ENCODE measurements around the gene DAAM2. TPM values are rescaled to one million over a fixed set of nuclear protein-coding genes. Genes with fewer than 3 reads are reported as not detected.

DAAM2 gene
- polyA plus RNA-seq, 3 donors from 2014 or later, result not detected

DNA sequence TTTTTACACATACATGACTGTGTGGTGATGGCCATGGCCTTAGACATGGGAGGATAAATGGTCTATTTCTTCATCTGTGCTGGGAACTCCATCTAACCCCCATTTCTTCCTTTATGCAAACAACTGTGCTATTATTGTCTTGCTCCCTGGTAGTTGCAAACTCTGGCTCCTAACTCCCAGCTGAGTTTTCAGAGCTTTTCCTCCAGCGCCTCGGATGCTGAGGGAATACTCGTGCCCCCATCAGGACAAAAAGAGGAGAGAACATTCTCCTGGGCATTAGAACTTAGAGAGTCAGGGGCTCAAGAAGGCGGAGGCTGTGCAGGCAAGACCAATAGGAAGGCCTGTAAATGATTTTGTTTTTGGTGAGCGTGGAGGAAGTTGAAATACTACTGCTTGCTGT, 2.1 kb downstream of the DAAM2 start:
- Mint-ChIP-seq H3K4me3 (no peak overlapping the region), H3K9me3 (peaks cover 0 to 2% (median 0%) of the 10 kb centered on the region in 6 donors), H3K4me1 (no peaks in the 10 kb centered on the region), H3K27me3 (ENCODE audit: low read depth in 3 of 3) (peaks cover 2 to 19% (median 14%) of the 10 kb centered on the region in 3 donors), H3K27ac (no peak overlapping the region), H3K36me3 (no peaks in the 10 kb centered on the region)
- DNase-seq, result no peak

DNA sequence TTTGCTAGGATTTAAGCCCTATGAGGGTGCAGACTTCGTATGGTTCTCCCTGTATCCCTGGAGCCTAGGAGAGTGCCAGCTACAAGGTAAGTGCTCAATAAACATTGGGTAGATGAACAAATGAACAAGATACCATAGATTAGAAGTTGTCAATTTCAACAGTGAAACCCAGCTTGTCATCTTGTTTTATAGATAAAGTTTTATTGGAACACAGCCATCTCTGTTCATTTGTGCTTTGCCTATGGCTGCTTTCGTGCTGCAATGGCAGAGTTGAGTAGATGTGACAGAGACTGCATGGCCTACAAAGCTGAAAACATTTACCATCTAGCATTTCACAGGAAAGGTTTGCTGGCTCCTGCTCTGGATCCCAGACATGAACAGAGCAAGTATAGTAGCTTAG, 5.6 kb downstream of the DAAM2 start:
- peaks cover 2 to 17% (median 14%) of the 10 kb centered on the region in 3 donors for H3K27me3 Mint-ChIP-seq (ENCODE audit: low read depth in 3 of 3)
- no peak overlapping the region for H3K4me3 Mint-ChIP-seq
- H3K27ac Mint-ChIP-seq, result no peak overlapping the region
- no peaks in the 10 kb centered on the region for H3K4me1 Mint-ChIP-seq
- no peak for DNase-seq
- no peaks in the 10 kb centered on the region for H3K36me3 Mint-ChIP-seq
- H3K9me3 Mint-ChIP-seq, result peaks cover 0 to 2% (median 0%) of the 10 kb centered on the region in 6 donors

DNA sequence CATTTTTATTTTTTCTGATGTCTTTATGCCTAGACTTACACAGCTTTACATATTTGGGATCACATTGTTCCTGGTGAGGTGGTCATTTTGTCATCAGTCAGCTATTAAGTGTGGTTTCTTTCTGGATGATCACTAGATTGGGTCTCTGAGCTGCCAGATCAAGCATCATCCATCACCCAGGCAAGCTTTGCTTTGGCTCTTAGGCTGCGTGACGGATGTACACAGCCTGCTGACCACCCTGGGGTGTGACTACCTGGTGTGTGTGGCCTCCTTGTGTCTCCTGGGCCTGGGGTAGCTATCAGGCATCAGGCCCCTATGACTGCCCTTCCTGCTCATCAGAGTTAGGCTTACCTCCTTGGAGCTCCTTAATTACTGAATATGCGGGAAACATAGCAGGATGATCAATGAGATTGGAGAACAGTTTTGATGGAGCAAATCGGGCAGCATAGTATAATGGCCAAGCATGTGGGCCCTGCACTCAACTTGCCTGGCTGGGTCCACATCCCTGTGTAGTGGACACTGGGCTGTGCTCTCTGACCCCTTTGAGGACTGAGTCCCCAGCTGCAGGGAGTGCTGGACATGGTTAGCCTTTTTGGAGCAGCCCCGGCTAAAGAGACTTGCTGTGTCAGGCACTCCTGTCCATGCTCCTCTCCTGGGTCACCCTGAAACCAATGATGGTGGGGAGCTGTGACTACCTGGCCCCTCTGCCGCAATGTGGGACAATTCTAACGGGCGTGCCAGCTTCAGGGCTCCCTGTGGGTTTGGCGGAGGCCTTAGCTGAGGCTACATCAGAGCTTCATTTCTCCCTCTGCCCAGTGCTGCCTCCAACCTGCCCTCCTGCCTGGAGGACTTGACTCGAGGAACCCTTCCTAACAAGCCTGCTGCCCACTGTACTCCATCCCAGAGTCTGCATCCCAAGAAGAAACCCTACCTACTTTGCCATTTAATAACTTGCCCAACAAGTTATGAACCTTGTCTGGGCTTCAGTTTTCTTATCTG, 8.2 kb downstream of the DAAM2 start:
- Mint-ChIP-seq H3K9me3 (no peaks in the 10 kb centered on the region), H3K36me3 (no peaks in the 10 kb centered on the region), H3K4me1 (no peaks in the 10 kb centered on the region), H3K27me3 (ENCODE audit: low read depth in 3 of 3) (peaks cover 3 to 11% (median 8%) of the 10 kb centered on the region in 3 donors), H3K27ac (no peak overlapping the region), H3K4me3 (no peak overlapping the region)
- DNase-seq, result no peak

DNA sequence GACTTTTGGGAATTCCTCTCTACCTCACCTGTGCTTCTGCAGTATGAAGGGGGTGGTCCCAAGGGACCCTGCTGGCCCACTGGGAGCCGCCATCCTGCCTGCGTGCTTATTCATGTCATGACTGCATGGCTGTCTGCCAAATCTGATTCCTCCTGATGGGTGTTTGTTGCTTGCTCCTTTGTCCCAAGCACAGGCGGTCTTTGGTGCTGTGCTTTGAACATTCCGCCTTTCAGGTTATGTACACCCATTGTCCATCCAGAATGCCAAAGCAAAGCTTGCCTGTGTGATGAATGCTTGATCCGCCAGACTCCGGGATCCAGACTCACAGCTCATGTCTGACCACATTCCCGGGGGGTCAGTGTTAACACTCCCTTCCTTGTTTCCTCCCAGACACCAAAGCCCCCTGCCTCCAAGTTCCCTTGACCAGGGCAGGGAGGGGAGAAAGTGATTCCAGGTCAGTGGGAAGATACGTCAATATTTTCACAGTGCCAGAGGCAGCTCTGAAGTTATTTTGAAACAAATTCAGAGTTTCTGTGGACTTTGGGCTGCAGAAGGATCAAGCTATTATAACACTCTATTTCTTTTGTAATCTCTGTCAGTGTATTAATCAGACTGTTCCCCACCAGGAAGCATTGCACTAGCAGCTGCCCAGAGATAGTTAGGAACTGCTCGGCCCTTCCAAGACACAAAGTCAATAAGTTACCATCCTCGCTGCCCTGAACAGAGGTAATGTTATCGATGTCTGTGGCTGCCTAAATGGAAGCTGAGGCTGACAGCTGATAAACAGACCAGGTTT, 9.5 kb downstream of the DAAM2 start:
- Mint-ChIP-seq H3K36me3 (no peaks in the 10 kb centered on the region), H3K27ac (no peak overlapping the region), H3K4me3 (no peak overlapping the region), H3K9me3 (no peaks in the 10 kb centered on the region), H3K4me1 (no peaks in the 10 kb centered on the region), H3K27me3 (ENCODE audit: low read depth in 3 of 3) (peaks cover 3 to 13% (median 8%) of the 10 kb centered on the region in 3 donors)
- no peak for DNase-seq

DNA sequence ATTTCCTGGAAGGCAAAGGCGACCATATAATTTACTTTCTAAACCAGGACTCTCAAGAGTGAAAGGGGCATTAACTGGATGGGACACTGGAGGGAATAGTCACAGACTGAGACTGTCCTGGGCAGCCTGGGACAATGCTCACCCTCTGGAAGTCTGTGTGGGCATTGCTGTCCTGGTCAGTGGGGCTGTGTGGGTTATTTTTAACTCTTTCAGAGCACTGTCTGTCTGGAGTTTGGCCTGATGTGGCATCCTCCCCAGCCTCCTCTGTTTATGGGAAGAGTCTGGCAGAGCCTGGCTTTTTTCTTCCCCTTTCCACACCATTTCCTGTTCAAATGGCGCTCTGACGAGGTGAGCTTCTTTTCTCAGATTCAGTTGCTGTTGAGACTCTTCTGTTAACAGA, 11.7 kb downstream of the DAAM2 start:
- Mint-ChIP-seq H3K9me3 (no peaks in the 10 kb centered on the region), H3K4me1 (no peaks in the 10 kb centered on the region), H3K36me3 (no peaks in the 10 kb centered on the region), H3K27ac (no peak overlapping the region), H3K4me3 (no peak overlapping the region), H3K27me3 (ENCODE audit: low read depth in 3 of 3) (peaks cover 4 to 14% (median 7%) of the 10 kb centered on the region in 3 donors)
- DNase-seq, result no peak

DNA sequence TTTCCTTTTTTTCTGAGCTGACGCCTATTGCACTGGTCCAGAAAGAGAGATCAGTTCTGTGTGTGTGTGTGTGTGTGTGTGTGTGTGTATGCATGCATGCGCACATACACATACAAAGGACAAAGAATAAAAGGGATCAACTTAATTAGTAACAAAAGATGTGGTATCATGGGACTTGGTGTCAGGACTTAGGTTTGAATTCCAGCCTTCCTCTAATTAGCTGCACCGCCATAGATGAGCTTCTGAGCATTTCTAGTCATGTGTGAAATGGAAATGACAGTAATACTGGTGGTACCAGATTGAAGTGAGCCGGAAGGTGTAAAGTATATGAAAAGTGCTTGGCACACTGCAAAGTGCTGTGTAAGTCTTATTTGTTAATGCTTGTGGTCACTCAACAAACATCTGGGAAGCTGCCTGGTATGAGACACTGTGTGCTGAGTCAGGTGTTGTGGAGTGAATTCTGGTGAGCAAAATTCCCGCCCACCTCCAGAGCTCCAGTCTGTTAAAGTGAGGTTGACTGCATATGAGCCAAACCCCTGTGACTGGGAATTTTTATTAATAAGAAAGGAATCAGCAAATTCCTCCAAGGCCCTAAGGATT, 12.4 kb downstream of the DAAM2 start:
- DNase-seq, result no peak
- no peaks in the 10 kb centered on the region for H3K4me1 Mint-ChIP-seq
- H3K36me3 Mint-ChIP-seq, result no peaks in the 10 kb centered on the region
- H3K27ac Mint-ChIP-seq, result no peak overlapping the region
- H3K9me3 Mint-ChIP-seq, result no peaks in the 10 kb centered on the region
- peaks cover 4 to 12% (median 7%) of the 10 kb centered on the region in 3 donors for H3K27me3 Mint-ChIP-seq (ENCODE audit: low read depth in 3 of 3)
- H3K4me3 Mint-ChIP-seq, result no peak overlapping the region

DNA sequence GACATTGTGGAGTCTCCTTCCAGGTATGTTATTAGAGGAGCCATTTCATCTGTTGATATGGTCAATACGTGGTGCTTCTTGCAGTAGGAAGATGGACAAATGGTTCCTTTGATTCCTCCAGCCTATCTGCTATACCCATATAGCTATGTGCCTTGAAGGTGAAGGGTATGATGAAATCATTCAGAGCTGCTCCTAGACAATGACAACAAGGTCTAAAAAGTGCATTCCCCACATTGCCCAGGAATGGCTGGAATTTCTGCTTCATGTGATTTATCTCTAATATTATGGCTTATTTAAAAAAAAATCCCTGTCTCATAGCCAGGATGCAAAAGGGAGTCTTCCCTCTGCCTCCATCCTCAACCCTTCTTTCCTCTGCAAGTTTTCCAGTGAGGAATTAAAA, 14.1 kb downstream of the DAAM2 start:
- no peaks in the 10 kb centered on the region for H3K4me1 Mint-ChIP-seq
- no peak overlapping the region for H3K27ac Mint-ChIP-seq
- H3K36me3 Mint-ChIP-seq, result no peaks in the 10 kb centered on the region
- no peaks in the 10 kb centered on the region for H3K9me3 Mint-ChIP-seq
- H3K4me3 Mint-ChIP-seq, result no peak overlapping the region
- no peak for DNase-seq
- H3K27me3 Mint-ChIP-seq (ENCODE audit: low read depth in 3 of 3), result peaks cover 1 to 12% (median 4%) of the 10 kb centered on the region in 3 donors

DNA sequence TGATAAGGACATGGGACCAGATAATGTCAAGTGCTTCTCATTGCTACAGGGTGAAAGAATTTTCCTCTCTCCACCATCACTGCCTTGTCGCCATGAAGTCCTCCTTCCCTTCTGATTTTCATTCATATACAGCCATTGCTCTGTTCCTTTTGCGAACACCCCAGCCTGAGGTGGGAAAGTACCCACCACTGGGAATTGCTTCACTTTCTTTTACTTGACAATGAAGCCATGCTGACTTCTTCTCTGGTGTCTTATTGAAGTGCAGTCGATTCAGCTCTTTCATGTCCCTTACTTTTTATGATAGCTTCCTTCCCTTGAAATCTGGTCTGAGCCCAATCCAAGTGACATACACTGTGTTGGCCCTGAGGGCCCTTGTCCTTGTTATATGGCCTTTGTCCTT, 16.2 kb downstream of the DAAM2 start:
- no peak overlapping the region for H3K27ac Mint-ChIP-seq
- H3K4me1 Mint-ChIP-seq, result no peaks in the 10 kb centered on the region
- DNase-seq, result no peak
- peaks cover 0 to 7% (median 6%) of the 10 kb centered on the region in 3 donors for H3K27me3 Mint-ChIP-seq (ENCODE audit: low read depth in 3 of 3)
- H3K4me3 Mint-ChIP-seq, result no peak overlapping the region
- H3K36me3 Mint-ChIP-seq, result no peaks in the 10 kb centered on the region
- no peaks in the 10 kb centered on the region for H3K9me3 Mint-ChIP-seq

DNA sequence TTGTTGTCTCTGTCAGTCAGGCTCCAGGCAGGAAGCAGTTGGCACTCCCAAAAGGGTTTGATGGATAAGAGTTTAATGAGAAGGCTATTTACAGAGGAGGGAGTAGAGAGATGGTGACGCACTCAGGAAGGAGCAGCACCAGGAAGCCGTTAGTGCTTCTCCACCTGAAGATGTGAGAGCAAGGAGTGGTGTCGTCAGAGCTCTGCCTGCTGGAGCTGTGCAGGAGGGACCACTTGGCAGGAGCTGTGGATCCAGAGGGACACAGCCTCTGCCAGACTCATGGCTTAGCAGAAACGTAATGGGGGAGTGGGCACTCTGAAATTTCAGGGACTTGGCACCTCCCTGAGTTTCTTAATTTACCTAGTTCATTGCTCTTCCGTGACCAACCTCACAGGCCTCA, 16.8 kb downstream of the DAAM2 start:
- Mint-ChIP-seq H3K4me1 (no peaks in the 10 kb centered on the region), H3K36me3 (no peaks in the 10 kb centered on the region), H3K27me3 (ENCODE audit: low read depth in 3 of 3) (peaks cover 0 to 7% (median 3%) of the 10 kb centered on the region in 3 donors), H3K9me3 (no peaks in the 10 kb centered on the region), H3K4me3 (no peak overlapping the region), H3K27ac (no peak overlapping the region)
- DNase-seq, result no peak

DNA sequence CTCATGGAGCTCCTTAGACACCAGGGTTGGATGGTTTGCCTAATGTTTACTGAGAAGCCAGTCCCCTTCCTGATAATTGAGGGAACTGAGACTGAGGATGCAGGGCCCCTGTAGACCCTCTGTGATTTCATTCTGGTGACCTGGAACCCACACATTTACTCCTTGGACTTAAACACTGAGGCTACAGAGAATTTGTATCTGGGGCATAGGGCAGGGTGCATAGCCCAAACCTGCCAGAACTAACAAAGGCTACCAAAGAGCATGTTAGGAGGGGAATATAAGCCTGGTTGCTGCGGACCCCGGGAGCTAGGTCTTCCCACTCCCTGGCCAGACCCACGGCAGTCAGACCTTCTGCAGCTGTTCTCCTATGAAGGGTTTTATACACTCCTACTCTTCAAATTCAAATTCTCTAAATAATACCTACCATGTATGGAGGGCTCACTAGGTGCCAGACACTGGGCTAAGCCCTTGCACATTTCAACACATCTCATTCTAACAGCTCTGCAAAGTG, 19.7 kb downstream of the DAAM2 start:
- H3K27ac Mint-ChIP-seq, result no peak overlapping the region
- no peak for DNase-seq
- no peaks in the 10 kb centered on the region for H3K36me3 Mint-ChIP-seq
- no peaks in the 10 kb centered on the region for H3K4me1 Mint-ChIP-seq
- peaks cover 0 to 4% (median 0%) of the 10 kb centered on the region in 3 donors for H3K27me3 Mint-ChIP-seq (ENCODE audit: low read depth in 3 of 3)
- no peaks in the 10 kb centered on the region for H3K9me3 Mint-ChIP-seq
- no peak overlapping the region for H3K4me3 Mint-ChIP-seq

DNA sequence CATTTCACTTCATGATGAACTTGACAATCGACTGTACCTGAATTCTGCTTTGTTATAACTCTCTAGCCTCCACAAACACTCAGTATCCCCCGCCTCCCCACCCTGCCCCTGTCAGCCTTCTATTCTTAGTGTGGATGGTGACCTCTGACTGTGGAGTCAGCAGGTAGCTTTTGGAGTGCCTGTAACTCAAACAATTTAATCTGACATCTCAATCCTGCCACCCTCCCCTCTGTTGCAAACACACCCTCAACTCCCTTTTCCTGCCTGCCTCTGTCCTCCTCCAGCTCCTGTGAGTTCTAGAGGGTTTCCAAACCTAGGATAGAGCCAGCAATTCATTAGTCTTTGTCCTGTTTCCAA, 20.3 kb downstream of the DAAM2 start:
- H3K27me3 Mint-ChIP-seq (ENCODE audit: low read depth in 3 of 3), result peaks cover 0 to 6% (median 0%) of the 10 kb centered on the region in 3 donors
- H3K27ac Mint-ChIP-seq, result no peak overlapping the region
- H3K9me3 Mint-ChIP-seq, result no peaks in the 10 kb centered on the region
- no peak overlapping the region for H3K4me3 Mint-ChIP-seq
- H3K36me3 Mint-ChIP-seq, result no peaks in the 10 kb centered on the region
- DNase-seq, result no peak
- no peaks in the 10 kb centered on the region for H3K4me1 Mint-ChIP-seq

DNA sequence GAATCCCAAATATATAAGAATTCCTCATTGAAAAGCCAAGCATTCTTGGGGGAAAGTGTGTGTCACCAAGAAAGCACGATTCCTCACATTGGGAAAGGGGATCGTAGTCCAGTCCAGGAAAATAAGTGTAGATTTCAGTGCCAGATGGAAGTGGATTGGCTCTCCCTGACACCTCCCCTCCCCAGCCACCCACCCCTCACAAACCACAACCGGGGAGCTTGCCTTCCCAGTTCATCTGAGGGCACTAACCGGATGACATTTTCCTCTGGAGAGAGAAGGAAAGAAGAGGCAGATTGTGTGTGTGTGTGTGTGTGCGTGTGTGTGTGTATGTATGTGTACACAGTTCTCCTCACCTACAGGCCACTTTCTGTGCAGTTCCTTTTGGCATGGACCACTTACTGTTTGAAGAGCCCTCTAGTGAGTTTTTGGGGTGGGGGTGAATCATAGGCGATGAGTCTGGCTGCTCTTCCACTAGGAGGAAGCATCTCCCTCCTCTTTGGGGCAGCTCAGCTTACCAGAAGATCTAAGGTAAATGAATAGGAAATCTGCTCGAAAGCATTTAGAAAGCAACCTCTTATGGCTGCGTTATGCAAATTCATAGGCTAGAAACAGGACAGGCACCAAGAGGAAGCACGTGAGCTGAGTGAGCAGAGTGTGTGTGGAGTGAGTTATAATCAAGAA, 20.8 kb downstream of the DAAM2 start:
- no peak overlapping the region for H3K27ac Mint-ChIP-seq
- no peaks in the 10 kb centered on the region for H3K4me1 Mint-ChIP-seq
- H3K36me3 Mint-ChIP-seq, result no peaks in the 10 kb centered on the region
- DNase-seq, result no peak
- H3K27me3 Mint-ChIP-seq (ENCODE audit: low read depth in 3 of 3), result peaks cover 0 to 5% (median 0%) of the 10 kb centered on the region in 3 donors
- no peaks in the 10 kb centered on the region for H3K9me3 Mint-ChIP-seq
- no peak overlapping the region for H3K4me3 Mint-ChIP-seq

DNA sequence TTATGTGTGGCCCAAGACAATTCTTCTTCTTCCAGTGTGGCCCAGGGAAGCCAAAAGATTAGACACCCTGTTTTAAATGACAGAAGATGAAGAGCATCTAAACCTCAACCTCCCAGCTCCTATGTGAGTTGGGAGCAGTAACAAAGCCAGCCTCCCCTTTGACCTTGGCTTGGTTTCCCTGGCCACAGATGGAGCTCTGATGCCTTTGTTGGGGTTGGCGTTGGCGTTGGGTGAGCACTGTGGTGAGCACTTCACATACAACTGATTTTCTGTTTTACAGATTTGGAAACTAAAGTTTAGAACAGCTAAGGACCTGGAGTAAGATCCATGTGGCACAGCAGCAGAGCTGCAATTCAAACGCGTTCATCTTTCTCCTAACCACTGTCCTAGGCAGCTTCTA, 22.1 kb downstream of the DAAM2 start:
- no peaks in the 10 kb centered on the region for H3K9me3 Mint-ChIP-seq
- no peak for DNase-seq
- no peak overlapping the region for H3K4me3 Mint-ChIP-seq
- H3K27me3 Mint-ChIP-seq (ENCODE audit: low read depth in 3 of 3), result peaks cover 0 to 5% (median 0%) of the 10 kb centered on the region in 3 donors
- H3K27ac Mint-ChIP-seq, result no peak overlapping the region
- no peaks in the 10 kb centered on the region for H3K4me1 Mint-ChIP-seq
- no peaks in the 10 kb centered on the region for H3K36me3 Mint-ChIP-seq

Data from immature natural killer cell (primary cell).